Coronary artery (tissue), 2 donors: ENCODE results near the gene EVI5.

Experiments
- DNase-seq: peaks from one replicate; pipeline ENCODE4 v3.0.0-alpha.2; 2017; ENCODE audit warnings: low spot score
- H3K27ac ChIP-seq, 2 donors: fragments of 200-600 bp; sonication (generic); one replicate each; pipeline ENCODE4 v1.5.1; 2016 to 2019
- H3K4me3 ChIP-seq: fragments of 200-600 bp; sonication (generic); 2 replicates; pipeline ENCODE4 v1.5.1; 2016; ENCODE audit warnings: mild to moderate bottlenecking, moderate library complexity
- CTCF ChIP-seq: fragments of 200-600 bp; sonication (generic); IDR thresholded peaks from one replicate; pipeline ENCODE4 v1.5.1; 2019; ENCODE audit warnings: antibody characterized with exemption

Gene EVI5

GRCh38 chr1:92808381-92808780, 23.5 kb upstream of the EVI5 start:
- DNase-seq = no peak
- Histone ChIP-seq H3K27ac (no peak overlapping the region), H3K4me3 (no peak overlapping the region)
- TF ChIP-seq CTCF = no peak

- no peak overlapping the region for H3K4me3 ChIP-seq
- DNase-seq = no peak
- peak overlapping the region; percentile 17 to 70 for H3K27ac ChIP-seq
- no peak for TF ChIP-seq CTCF
These were observed 20.3 kb upstream of the EVI5 start for GRCh38 chr1:92805216-92805615.

- TF ChIP-seq CTCF = no peak
- Histone ChIP-seq H3K27ac (peak overlapping the region; percentile 17 to 70), H3K4me3 (no peak overlapping the region)
- DNase-seq = peak; percentile 93
These were observed 19.9 kb upstream of the EVI5 start for GRCh38 chr1:92804721-92805201.

GRCh38 chr1:92803140-92803887, 18.4 kb upstream of the EVI5 start:
- TF ChIP-seq CTCF = no peak
- no peak for DNase-seq
- Histone ChIP-seq H3K27ac (no peak overlapping the region), H3K4me3 (no peak overlapping the region)

- no peak for DNase-seq
These were observed 13.1 kb upstream of the EVI5 start for GRCh38 chr1:92797961-92798360.

GRCh38 chr1:92797297-92797696, 12.4 kb upstream of the EVI5 start:
- no peak overlapping the region for H3K27ac ChIP-seq
- no peak for DNase-seq
- no peak overlapping the region for H3K4me3 ChIP-seq
- no peak for TF ChIP-seq CTCF

More at GRCh38 chr1:92797961-92798360, 13.1 kb upstream of the EVI5 start:
- no peak for TF ChIP-seq CTCF
- Histone ChIP-seq H3K4me3 (no peak overlapping the region), H3K27ac (no peak overlapping the region)

- TF ChIP-seq CTCF = no peak
- no peak overlapping the region for H3K27ac ChIP-seq
- no peak overlapping the region for H3K4me3 ChIP-seq
- no peak for DNase-seq
These were observed 10.3 kb upstream of the EVI5 start for GRCh38 chr1:92795166-92795565.
